DMS153 (cell line): ENCODE measurements around the gene LRP1B.
"Not testable (repeated sequence)": the region's sequence is repeated elsewhere in the genome, so short reads cannot be mapped to it uniquely, and the experiment has no call there.

Experiments used
- DNase-seq: peaks from one replicate; lab custom pipeline; 2025; lab: John Stamatoyannopoulos, UW

Gene LRP1B

DNA sequence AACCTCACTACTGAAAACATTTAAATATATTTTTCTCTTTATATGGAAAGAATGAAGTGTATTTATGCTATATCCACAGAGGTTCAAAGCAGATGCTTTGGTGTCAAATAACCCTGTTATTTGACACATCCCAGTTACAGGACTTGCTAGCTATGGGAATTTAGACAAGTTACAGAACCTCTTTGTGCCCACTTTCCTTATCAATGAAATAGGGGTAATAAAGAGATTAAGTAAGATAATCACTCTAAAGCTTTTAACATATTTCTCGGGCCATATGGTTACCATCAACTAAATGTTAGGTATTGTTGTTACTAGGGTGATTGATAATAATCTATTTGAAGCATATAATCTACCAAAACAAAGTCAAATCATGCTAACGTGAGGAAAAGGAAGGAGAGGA is 1690.0 kb downstream of the LRP1B start:
- DNase-seq, result no peak

GRCh38 chr2:140436936-140437335 is 1693.9 kb downstream of the LRP1B start:
- no peak for DNase-seq

DNA sequence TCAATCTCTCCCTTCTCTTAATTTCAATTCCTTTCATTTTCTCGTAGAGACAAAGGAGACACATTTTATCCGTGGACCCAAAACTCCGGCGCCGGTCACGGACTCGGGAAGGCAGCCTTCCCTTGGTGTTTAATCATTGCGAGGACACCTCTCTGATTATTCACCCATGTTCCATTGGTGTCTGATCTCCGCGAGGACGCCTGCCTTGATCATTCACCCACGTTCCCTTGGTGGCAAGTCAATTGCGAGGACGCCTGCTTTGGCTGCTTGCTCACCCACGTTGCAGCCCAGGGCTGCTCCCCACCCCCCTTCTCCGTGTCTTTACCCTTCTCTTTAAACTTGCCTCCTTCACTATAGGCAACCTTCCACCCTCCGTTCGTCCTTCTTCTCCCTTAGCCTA is 1703.8 kb downstream of the LRP1B start:
- DNase-seq, result not testable (repeated sequence)

GRCh38 chr2:140424471-140424870 is 1706.3 kb downstream of the LRP1B start:
- no peak for DNase-seq

DNA sequence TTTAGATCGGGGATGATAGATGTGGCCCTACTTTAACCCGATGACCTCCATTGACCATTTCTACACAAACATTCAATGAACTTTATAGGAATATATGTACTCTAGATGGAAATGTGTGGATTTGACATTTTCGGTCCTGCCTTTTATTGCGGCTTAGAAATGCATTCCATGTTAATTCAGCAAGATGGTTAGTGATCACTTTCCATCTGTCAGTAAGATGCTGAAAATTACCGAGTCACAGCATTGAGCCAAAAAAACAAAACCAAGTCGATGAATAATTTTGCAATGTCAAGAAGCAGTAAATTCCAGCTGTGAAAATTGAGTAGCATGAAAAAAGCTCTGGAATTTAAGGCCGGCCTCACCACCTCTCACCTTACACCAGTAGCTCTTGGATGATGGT is 1708.1 kb downstream of the LRP1B start:
- no peak for DNase-seq

GRCh38 chr2:140417504-140417903 is 1713.3 kb downstream of the LRP1B start:
- no peak for DNase-seq

DNA sequence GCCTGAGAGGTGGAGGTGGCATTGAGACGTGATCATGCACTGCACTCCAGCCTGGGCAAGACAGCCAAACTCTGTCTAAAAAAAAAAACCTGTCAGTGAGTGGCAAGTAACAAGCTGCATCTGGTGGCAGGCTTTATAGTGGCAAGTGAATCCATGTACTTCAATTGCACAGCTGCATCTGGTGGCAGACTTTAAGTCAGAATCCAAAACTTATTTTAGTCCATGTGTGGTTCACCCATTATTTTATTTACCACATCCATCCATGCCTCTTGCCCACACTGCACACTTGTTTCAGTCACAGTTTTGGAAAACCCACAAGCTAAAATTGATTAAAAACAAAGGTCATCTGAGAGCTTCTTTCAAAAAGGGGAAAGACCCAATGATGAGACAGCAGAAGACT is 1714.2 kb downstream of the LRP1B start:
- DNase-seq, result no peak

GRCh38 chr2:140415035-140415434 is 1715.8 kb downstream of the LRP1B start:
- not testable (repeated sequence) for DNase-seq

- no peak for DNase-seq
Observed at GRCh38 chr2:140410695-140411094, 1720.1 kb downstream of the LRP1B start.

GRCh38 chr2:140401056-140401455 is 1729.8 kb downstream of the LRP1B start:
- DNase-seq, result no peak

GRCh38 chr2:140392824-140393223 is 1738.0 kb downstream of the LRP1B start:
- DNase-seq, result no peak

DNA sequence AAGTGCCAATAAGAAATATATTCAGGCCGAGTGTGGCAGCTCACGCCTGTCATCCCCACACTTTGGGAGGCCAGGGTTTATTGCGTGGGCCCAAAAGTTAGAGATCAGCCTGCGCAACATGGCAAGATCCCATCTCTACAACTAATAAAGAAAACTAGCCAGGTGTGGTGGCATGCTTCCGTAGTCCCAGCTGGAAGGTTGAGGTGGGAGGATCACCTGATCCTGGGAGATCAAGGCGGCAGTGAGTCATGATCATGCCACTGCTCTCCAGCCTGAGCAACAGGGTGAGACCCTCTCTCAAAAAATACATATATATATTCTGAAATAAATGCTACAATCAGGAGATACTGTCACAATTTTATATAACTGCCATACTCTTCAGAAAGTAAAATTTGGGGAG is 1745.9 kb downstream of the LRP1B start:
- DNase-seq, result no peak

DNA sequence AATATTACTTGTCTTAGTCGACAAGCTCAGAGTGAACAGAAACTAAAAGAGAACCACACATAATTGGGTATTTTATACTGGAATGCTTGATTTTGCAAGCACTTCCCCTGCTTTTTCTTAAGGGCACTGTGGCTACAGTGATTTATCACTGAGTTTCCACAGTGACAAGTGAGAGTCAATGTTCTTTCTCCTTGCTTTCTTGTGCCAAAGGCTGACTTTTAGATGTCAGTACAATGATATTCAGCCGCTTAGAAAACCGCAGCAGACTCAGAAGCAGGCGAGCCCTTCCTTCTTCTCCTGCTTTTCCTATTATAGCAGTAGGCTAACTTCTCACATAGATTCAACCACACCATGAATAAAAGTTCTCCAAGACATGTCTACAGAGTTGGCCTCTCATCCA is 1747.0 kb downstream of the LRP1B start:
- no peak for DNase-seq

DNA sequence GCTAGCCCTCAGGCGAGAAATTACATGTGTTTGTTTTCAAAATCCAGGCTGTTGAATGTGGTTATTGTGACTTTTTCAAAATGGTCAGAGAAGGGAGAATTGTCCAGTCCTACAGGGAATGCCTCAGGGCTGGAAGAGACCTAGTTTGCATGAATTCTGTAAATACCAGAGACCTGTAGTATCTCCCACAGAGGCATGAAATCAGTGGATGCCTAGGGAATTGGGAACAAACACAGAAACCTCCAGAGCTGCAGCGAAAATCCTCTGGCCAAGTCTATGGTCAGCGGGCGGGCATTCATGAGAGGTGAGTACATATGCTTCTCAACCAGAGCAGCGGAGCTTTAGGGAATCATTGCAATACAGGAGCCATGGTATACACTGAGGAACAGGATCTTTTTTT is 1754.1 kb downstream of the LRP1B start:
- DNase-seq, result no peak

DNA sequence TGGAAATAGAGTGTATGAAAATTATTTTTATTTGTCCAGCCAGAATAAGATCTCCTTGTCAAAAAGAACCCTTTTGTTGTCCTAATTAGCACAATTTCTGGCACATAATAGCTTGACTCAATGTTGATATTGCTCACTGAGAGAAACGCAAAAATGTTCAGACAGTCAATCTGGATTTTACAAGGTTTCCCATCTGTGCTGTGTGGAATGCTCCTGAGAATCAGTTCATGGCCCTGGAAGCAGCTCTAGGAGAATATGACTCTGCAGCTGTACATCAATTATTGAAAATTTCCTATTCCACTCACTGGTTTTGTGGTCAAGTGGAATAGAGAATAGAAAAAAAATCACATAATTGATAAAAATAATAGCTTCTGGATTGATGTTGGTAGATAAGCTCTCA is 1767.7 kb downstream of the LRP1B start:
- no peak for DNase-seq

DNA sequence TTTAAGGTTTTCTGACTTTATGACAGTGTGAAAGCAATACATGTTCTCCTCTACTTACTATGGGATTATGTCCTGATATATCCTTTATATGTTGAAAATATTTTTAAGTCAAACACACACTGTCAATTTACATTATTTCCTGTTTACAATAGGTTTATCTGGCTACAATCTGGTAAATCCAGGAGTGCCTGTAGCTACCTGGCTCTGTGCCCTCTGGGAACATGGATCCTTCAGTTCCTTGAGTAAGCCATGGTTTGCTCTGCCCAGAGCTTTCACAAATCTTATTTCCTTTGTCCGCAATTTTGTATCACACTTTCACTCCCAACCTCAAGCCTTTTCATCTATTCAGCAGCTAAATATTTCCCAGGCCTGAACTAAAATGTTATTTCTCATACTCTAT is 1768.5 kb downstream of the LRP1B start:
- no peak for DNase-seq

GRCh38 chr2:140359056-140359771 is 1771.6 kb downstream of the LRP1B start:
- DNase-seq, result no peak

DNA sequence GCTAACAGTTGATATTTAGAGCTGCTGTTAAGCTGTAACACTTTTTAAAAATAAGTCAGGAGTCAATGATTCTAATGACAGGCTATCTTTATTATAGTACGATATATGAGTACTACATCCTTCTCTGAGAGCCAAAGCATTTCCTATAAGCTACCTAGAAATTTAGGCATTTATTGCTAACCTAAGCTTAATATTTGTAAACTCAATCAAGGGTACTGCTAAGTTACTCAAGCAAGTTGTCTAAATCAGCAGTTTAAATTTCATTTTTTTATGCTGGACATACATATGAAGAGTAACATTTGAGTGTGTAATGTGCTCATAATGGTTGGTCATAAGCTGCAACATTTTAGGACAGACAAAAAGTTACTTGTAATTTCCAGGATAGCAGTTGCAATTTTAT is 1774.1 kb downstream of the LRP1B start:
- no peak for DNase-seq

GRCh38 chr2:140355511-140356090 is 1775.2 kb downstream of the LRP1B start:
- no peak for DNase-seq

DNA sequence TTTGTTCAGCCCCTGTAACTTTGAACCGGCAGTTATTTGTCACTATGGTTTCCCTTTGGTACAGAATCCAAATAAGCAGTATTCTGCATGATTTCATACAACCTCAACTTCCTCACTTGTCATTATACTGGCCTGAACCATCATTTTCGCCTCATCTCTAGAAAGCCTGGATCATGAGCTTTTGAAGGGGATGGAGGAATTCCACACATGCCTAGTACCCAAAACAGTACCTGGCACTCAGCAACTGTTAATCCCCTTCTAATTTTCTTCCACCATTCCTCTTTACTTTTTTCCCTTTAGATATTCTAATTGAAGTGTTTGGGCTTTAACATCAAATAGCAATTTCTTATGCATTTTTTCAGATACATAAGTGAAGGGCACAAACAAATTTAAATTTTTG is 1776.3 kb downstream of the LRP1B start:
- no peak for DNase-seq

DNA sequence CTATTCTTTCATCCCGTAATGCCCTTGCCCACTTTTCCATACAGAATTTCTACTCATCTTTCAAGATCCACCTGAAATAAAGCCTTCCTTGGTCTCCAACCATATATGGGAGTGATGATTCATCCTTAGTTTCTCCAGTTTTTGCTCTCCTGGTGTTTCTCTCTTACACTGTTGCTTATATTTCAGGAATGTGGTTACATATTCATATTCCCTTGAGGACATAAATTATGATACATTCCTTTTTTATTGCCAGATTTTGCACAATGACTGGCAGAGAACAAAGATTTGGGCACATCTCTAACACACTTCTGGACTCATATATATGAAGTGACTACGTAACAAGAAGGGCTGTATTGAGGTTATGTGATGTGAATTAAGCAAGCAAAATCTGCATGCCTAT is 1777.3 kb downstream of the LRP1B start:
- no peak for DNase-seq

DNA sequence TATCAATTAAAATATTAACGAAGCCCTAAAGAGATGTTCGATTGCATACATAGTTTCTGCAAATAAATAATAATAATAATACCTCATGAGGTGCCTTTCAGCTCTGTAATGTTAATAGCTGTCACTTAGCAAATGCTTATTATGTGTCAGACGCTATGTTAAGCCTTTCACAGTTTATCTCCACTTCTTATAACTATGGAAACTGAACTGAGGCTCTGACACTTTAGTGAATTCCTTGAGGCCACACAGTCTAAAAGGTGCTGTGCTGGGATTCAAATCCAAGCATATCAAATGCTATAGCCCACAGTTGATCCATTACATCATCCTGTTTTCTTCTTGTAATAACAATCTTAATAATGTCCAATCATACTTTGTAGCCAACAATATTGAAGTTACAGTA is 1779.1 kb downstream of the LRP1B start:
- DNase-seq, result no peak

- no peak for DNase-seq
Observed at GRCh38 chr2:140349695-140350094, 1781.1 kb downstream of the LRP1B start.

DNA sequence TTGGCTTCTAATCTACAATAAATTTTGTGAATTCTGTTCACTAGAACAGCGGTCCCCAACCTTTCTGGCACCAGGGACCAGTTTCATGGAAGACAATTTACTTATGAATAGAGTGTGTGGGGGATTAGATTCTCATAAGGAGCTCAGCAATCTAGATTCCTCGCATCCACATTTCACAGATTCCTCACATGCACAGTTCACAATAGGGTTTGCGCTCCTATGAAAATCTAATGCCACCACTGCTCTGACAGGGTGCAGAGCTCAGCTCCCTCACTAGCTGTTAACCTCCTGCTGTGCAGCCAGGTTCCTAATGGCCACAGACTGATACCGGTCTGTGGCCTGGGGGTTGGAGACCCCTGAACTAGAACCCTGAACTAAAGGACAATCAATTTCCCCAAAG is 1782.0 kb downstream of the LRP1B start:
- DNase-seq, result no peak
